Measurements from ENCODE around the gene AGMAT. TPM values are rescaled to one million over a fixed set of nuclear protein-coding genes. Genes with fewer than 3 reads are reported as not detected.

The AGMAT gene
- total RNA-seq, 6 donors from 2014 or later = 0.13 to 0.29 TPM; not detected in 4

DNA sequence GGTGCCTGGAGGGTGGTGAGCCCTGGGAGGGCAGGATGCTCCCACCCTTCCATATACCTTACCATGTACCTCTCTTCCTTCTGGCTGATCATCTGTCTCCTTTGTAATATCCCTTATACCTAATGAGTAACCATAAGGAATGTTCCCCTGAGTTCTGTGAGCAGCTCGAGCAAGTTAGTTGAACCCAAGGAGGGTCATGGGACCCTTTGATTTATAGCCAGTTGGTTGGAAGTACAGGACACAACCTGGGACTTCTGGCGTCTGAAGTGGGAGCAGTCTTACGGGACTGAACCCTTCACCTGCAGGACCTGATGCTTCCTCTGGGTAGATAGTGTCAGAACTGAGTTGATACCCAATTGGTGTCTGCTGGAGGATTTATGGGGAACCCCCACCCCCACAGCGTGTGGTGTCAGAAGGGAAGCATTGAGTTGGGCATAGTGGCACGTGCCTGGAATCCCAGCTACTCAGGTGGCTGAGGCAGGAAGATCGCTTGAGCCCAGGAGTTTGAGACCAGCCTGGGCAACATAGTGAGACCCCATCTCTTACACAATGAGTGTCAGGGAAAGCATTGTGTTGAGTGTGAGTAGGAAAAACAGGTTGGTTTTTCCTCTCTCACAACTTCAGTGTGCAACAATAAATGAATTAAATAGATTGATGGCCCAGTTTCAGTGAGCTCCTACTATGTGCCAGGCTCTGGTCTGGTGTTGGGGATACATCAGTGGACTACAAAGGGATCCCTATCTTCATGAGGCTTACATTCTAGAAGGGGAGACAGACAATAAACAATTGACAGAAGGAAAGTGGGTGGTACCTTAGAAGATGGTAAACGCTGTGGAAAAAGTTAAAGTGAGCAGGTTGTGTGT, 42.2 kb downstream of the AGMAT start:
- TF ChIP-seq POLR2AphosphoS5 (IDR thresholded peaks at IDR 0.05) (no peak), POLR2A (IDR thresholded peaks at IDR 0.05) (no peak), EP300 (IDR thresholded peaks at IDR 0.05) (no peak), CTCF (IDR thresholded peaks at IDR 0.05) (no peak)
- DNase-seq (no peak), ATAC-seq (ENCODE audit: low FRiP score in 2 of 2) (no peak)
- Histone ChIP-seq H3K4me3 (no peak overlapping the region), H3K9me3 (no peaks in the 10 kb centered on the region), H3K27me3 (no peaks in the 10 kb centered on the region), H3K27ac (no peak overlapping the region), H3K4me1 (no peaks in the 10 kb centered on the region), H3K36me3 (peaks cover 18 to 97% (median 61%) of the 10 kb centered on the region in 4 donors)
- WGBS, 2 donors = 93 to 94% methylated on average over 5 to 7 of the region's 7 CpGs

DNA sequence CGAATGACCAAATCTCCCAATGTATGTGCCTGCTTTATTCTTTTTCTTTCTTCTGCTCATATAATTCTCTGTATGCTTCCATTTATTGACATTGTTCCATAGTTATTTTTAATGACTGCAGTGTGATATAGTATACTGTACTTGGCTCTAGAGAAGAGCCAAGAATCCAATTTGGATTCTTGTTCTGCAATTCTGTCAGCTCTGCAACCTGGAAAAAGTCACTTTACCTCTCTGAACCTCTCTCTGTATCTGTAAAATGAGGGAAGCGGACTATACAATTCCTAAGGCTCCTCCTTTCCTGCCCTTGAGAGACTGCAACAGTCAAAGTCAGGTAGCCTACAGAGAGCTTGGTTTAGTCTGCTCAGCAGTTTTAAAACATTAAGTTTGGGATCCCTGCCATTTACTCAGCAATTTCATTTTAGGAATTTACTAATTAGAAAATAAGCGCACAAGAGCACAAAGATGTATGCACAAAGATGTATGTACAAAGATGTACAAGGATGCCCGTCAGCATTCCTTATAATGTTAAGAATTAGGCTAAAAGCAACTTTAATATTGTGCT, 43.5 kb downstream of the AGMAT start:
- Histone ChIP-seq H3K4me3 (no peak overlapping the region), H3K36me3 (peaks cover 20 to 97% (median 63%) of the 10 kb centered on the region in 4 donors), H3K4me1 (no peaks in the 10 kb centered on the region), H3K27ac (no peak overlapping the region), H3K9me3 (no peaks in the 10 kb centered on the region), H3K27me3 (no peaks in the 10 kb centered on the region)
- TF ChIP-seq POLR2AphosphoS5 (IDR thresholded peaks at IDR 0.05) (no peak), EP300 (IDR thresholded peaks at IDR 0.05) (no peak), CTCF (IDR thresholded peaks at IDR 0.05) (no peak), POLR2A (IDR thresholded peaks at IDR 0.05) (no peak)
- 96 to 98% methylated on average over 4 of the region's 4 CpGs for WGBS, 2 donors
- ATAC-seq (ENCODE audit: low FRiP score in 2 of 2) (no peak), DNase-seq (no peak)

DNA sequence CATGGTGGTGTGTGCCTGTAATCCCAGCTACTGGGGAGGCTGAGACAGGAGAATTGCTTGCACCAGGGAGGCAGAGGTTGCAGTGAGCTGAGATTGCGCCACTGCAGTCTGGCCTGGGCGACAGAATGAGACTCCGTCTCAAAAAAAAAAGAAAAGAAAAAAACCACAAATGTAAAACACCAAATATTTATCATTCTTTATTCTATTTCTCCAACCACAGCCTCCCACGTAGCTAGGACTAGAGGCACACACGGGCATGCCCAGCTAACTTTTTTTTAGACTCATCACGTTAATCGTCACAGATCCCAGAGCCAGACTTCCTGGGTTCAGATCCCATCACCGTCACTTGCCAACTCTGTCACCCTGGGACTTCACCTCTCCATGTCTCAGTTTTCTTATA, 44.7 kb downstream of the AGMAT start:
- 94 to 95% methylated on average over 8 of the region's 8 CpGs for WGBS, 2 donors
- no peak overlapping the region for H3K4me3 ChIP-seq
- no peak for DNase-seq
- H3K9me3 ChIP-seq = no peaks in the 10 kb centered on the region
- no peak overlapping the region for H3K27ac ChIP-seq
- TF ChIP-seq CTCF (IDR thresholded peaks at IDR 0.05) (no peak), EP300 (IDR thresholded peaks at IDR 0.05) (no peak), POLR2AphosphoS5 (IDR thresholded peaks at IDR 0.05) (no peak), POLR2A (IDR thresholded peaks at IDR 0.05) (no peak)
- ATAC-seq (ENCODE audit: low FRiP score in 2 of 2) = no peak
- H3K36me3 ChIP-seq = peaks cover 17 to 96% (median 60%) of the 10 kb centered on the region in 4 donors
- no peaks in the 10 kb centered on the region for H3K4me1 ChIP-seq
- H3K27me3 ChIP-seq = no peaks in the 10 kb centered on the region

DNA sequence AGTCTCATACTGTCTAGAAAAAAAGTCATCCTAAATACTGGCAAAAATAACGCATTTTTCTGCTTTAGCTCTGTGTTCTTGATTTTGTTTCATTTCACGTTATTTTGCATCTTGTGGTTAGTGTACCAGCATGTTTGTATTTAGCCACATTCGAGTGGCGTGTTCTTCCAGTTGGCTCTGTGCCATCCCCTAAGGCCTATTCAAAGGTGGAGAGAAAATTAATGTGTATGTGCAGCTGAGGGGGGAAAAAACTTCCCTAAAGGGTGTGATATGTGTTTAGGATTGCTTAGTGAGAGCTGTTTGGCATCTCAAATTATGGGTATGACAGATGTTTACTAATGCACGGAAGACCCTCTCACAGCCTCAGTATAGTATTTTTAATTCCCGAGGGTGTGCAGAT, 46.1 kb downstream of the AGMAT start:
- TF ChIP-seq POLR2A (IDR thresholded peaks at IDR 0.05) (no peak), POLR2AphosphoS5 (IDR thresholded peaks at IDR 0.05) (no peak), CTCF (IDR thresholded peaks at IDR 0.05) (no peak), EP300 (IDR thresholded peaks at IDR 0.05) (no peak)
- no peaks in the 10 kb centered on the region for H3K27me3 ChIP-seq
- no peaks in the 10 kb centered on the region for H3K9me3 ChIP-seq
- peaks cover 10 to 96% (median 59%) of the 10 kb centered on the region in 4 donors for H3K36me3 ChIP-seq
- ATAC-seq (ENCODE audit: low FRiP score in 2 of 2) (no peak), DNase-seq (no peak)
- no peak overlapping the region for H3K4me3 ChIP-seq
- H3K27ac ChIP-seq = no peak overlapping the region
- 79 to 85% methylated on average over 6 of the region's 6 CpGs for WGBS, 2 donors
- no peaks in the 10 kb centered on the region for H3K4me1 ChIP-seq

Data from upper lobe of left lung (tissue), 6 donors.